Tongue (tissue), 2 donors: Measurements from ENCODE around the gene USP36. TPM values are rescaled to one million over a fixed set of nuclear protein-coding genes. Genes with fewer than 3 reads are reported as not detected.
"Not testable (repeated sequence)": the region's sequence is repeated elsewhere in the genome, so short reads cannot be mapped to it uniquely, and the experiment has no call there.

Source experiments
- DNase-seq: peaks from one replicate; pipeline ENCODE4 v3.0.0-alpha.2; 2015
- total RNA-seq: library from RNA; depleted of rRNA; stranded (reverse); fragments of >200 nt; gene quantifications from one replicate; pipeline ENCODE4 v1.2.3, GENCODE V29; 2014

USP36 gene
- 47.4 TPM for total RNA-seq

GRCh38 chr17:78840780-78841611 lies at the start of gene USP36:
USP36 (minus strand) TSS chr17:78840814; CDS start chr17:78836363, 4,451 bp downstream.
- DNase-seq, result peak; percentile 100

DNA sequence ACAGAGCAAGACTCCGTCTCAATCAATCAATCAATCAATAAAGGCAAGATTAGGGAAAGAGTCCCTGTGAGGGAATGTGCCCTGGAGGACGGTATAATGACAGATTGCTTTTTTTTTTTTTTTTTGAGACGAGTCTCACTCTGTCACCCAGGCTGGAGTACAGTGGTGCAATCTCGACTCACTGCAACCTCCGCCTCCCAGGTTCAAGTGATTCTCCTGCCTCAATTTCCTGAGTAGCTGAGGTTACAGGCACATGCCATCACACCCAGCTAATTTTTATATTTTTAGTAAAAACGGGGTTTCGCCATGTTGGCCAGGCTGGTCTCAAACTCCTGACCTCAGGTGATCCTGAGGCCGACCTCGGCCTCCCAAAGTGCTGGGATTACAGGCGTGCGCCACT lies 49.5 kb upstream of the USP36 start:
- DNase-seq, result not testable (repeated sequence)

GRCh38 chr17:78889531-78889930 lies 48.9 kb upstream of the USP36 start:
- DNase-seq, result peak; percentile 61

GRCh38 chr17:78888941-78889518 lies 48.4 kb upstream of the USP36 start:
- peak; percentile 84 for DNase-seq

- no peak for DNase-seq
Measured at GRCh38 chr17:78886954-78887353, 46.3 kb upstream of the USP36 start.

DNA sequence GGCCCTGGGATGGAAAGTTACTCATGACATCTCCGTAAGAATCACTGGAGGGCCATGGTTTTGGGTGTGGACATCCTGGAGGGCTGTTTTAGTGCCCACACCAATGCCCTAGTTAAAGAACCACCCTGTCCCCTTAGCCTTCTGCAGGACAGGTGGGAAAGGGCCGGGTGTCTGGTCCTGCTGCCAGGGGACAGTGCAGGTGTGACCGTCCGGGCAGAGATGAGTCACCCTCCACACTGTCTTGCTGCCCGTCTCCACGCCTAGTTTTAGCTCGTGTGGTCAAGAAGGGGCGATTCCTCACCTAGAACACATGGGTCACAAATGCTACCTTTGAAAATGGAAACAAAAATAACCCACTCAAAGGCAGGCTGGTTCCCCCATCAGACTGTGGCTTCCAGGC lies 45.3 kb upstream of the USP36 start:
- DNase-seq, result no peak

DNA sequence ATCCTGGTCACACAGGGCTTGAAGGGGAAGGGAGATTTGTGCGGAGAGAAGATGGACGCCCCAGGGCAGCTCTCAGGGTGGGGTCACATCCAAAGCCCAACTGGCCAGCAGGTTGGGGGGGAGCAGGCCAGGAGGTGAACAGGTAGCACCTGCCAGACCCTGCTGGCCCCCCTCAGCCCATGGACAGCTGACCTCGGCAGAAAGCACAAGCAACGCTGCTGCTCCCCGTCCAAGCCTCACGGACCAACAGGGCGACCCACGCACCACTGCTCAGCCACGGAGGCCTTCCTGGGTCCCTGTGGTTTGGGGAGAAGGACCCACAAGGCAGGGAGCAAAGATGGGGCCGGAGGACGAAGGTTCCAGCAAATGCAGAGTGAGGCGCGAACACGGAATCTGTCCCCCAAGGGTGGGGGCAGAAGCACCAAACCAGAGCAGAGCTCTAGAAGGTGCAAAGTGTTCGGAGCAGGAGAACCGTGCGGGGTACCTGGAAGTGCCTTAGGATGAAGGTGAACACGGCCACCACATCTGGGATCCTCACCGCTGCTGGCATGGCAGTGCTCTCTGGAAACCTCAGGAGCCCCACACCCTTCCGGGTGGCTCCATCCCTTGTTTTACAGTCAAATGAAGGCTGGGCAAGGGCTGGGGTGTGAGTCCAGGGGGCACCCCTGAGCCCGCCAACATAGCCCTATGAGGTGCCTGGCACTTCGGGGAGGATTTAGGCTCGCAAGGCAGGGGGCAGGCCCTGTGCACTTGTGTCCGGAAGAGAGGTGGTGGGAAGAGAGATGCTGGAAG lies 44.5 kb upstream of the USP36 start:
- no peak for DNase-seq

GRCh38 chr17:78884148-78884825 lies 43.7 kb upstream of the USP36 start:
- DNase-seq, result peak; percentile 78

- DNase-seq, result peak; percentile 93
Measured at GRCh38 chr17:78883533-78884131, 43.0 kb upstream of the USP36 start.

DNA sequence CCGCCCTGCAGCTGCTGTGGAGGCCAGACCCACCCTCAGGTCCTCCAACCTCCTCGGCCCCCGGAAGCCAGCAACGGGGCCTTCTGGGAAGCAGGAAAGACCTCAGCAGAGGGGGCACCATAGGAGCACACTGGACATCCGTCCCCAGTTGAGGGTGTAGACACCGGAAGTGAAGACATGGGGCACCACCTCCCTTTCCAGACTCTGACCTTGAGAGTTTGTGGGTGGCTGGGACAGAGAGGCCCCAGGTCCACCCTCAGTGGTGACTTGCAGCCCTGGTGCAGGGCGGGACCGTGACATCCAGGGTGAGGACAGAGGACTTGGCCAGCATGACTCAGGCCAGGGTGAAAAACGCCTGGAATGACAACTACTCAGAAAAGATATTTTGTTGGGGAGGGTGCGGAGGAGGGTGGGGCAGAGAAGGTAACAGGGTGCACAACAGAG lies 42.5 kb upstream of the USP36 start:
- peak; percentile 88 for DNase-seq

DNA sequence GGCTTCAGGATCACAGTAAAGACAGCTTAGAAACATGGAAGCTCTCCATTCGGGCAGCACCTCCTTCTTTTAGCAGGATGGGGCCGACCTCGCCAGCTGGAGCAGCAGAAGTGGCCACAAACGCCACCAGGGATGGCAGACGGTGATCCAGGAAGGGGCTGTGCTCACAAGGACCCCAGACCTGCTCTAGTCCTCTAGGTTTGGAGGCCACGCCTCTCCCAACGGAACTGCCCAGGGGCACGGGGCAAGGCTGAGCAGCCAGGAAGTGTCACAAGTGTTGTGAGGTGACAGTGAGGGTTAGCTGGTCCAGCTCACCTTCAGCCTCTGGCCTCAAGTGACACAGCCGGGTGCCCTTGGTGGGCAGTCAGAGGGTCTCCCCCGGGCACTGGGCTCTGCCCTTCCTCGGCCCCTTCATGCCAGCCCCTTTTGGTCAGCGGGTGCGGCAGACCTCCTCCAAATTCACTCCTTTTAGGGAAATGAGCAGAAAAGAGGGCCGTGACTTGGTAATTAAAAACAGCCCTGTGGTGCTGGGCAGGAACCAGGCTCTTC lies 42.0 kb upstream of the USP36 start:
- DNase-seq, result no peak

DNA sequence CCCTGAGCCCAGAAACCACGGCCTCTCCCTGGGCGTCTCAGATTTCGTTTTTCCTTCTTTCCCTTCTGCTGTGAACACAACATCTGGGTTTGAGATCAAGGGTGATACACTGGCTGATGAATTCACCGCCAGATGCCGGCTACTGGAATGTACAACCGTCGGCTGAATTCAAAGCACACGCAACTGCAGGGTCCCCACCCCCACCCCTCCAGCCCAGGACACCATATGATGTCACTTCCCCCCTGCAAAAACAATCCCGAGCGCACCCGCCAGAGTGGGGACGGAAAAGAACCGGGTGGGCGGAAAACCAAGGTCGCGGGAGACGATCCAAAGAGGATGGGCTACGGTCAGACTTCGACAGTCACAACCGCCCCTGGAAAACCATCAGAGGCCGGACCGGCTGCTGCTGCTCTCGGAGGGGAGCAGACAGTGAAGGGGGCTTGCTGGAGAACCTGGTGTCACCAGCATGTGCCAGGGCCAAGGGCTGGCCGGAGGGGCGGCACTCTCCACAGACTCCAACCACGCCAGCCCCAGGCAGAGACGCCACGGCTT lies 39.1 kb upstream of the USP36 start:
- peak; percentile 95 for DNase-seq

GRCh38 chr17:78878871-78879527 lies 38.4 kb upstream of the USP36 start:
- DNase-seq, result no peak

- no peak for DNase-seq
Measured at GRCh38 chr17:78878261-78878660, 37.6 kb upstream of the USP36 start.

GRCh38 chr17:78876954-78877517 lies 36.4 kb upstream of the USP36 start:
- DNase-seq, result not testable (repeated sequence)

- DNase-seq, result no peak
Measured at GRCh38 chr17:78876094-78876597, 35.5 kb upstream of the USP36 start.

DNA sequence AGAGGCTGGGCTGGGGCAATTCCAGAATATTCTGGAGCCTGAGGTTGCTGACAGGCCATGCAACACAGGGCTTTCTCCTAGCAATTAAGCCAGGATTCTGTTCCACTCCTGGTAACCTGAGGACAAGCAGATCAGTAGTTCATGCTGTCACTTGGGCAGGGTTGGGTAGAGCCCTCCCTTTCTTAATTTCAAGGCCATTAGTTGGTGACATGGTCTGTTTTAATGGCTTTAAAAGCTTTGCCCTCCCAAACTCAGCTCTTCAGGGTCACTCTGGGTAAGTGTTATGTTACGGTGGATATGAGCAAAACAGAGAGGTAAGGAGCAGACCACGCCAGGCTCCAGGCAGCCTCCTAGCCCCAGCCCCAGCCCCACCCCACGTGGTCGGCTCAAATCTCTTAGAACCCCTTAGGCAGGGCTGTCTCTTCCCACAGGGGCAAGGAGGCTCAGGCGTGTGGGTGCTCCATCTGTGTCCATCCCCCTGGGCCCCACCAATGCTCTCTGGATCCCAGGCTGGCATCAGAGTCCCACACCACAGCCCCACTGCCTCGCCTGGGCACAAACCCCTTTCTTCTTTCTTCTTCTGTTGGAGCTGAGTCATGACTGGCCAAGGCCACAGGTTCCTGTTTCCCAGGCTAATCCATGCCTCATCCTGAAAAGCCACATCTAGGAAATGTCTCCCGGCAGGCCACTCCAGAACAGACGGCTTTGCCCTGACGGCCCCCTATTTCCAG lies 34.9 kb upstream of the USP36 start:
- DNase-seq, result no peak

DNA sequence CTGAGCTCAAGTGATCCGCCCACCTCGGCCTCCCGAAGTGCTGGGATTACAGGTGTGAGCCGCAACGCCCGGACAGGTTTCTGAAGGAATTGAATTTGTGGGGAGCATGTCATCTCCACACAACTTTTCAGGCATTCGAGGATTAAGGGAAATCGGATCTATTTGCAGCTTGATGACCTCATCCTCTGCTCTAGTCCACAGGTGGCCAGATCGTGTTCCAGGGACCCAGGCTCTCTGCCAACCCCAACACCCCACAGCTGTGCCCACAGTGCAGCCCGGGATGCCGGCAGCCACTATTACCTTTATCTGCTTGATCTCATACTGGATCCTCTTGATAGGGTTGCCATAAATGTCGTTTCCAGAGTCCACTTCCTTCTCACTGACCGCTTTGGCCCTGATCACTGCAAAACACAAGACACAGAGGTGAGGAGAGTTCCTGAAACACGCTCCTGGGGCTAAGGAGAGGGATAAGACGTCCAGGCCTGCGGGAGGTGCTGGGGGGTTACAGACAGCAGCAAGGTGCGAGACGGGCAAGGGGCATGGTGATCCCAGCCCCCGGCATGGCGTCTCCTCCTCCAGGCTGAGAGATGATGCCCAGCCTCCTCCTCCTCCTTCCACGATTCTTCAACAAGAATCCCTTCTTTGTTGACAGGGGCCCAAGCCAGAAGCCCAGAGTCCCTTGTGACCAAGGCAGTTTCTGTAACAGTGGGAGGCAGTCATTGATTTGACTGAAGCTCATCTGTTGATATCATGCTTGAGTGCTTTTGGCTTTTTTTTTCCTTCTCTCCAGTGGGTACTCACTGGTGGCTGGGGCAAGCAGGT lies 33.1 kb upstream of the USP36 start:
- DNase-seq, result peak; percentile 89

GRCh38 chr17:78872486-78872885 lies 31.9 kb upstream of the USP36 start:
- no peak for DNase-seq
